ENCODE results near the gene MGA. TPM values are rescaled to one million over a fixed set of nuclear protein-coding genes. Genes with fewer than 3 reads are reported as not detected.

MGA gene
- total and polyA plus RNA-seq, 2 of the 8 experiments (the other 6 are each of a cell fraction or from before 2014, with no cell fraction given) = 7.6 to 53.2 TPM

GRCh38 chr15:41650806-41651205 is 9.4 kb upstream of the MGA start:
- Histone ChIP-seq H3K23me2 (ENCODE audit: low read depth, low read length) (no peaks in the 10 kb centered on the region), H4K5ac (ENCODE audit: insufficient read length, low read depth, low read length) (no peak overlapping the region), H4K91ac (replicated peaks; ENCODE audit: insufficient read length, low read length) (no peak overlapping the region), H2BK20ac (ENCODE audit: low read length) (no peak overlapping the region), H3K79me2 (ENCODE audit: control insufficient read depth in 1 of 2, insufficient read depth in 2 of 2, low read length in 2 of 2) (peaks cover 0 to 6% of the 10 kb centered on the region in 2 experiments; a peak in 1 of 4 replicates), H3K9me3 (ENCODE audit: insufficient read depth in 2 of 2, low read depth in 1 of 2, low read length in 1 of 2) (peaks cover 0 to 8% of the 10 kb centered on the region in 2 experiments; a peak in 2 of 4 replicates), H3K27ac (ENCODE audit: low read depth, low read length) (no peak overlapping the region), H2BK120ac (replicated peaks; ENCODE audit: low read depth, low read length) (no peak overlapping the region), H4K8ac (ENCODE audit: extremely low read depth, insufficient read depth, low read length) (no peak overlapping the region), H3K4me3 (ENCODE audit: extremely low read depth in 1 of 4, insufficient read depth in 2 of 4, low read depth in 3 of 4, low read length in 4 of 4) (no peak overlapping the region), H3K36me3 (ENCODE audit: control insufficient read depth in 2 of 4, insufficient read depth in 4 of 4, low read length in 3 of 4) (no peaks in the 10 kb centered on the region), H3K4me2 (ENCODE audit: insufficient read depth in 1 of 2, low read depth in 2 of 2, low read length in 2 of 2) (no peak overlapping the region), H3K14ac (ENCODE audit: insufficient read length) (no peak overlapping the region), H3K27me3 (replicated peaks in 1 of 4; ENCODE audit: control insufficient read depth in 3 of 4, extremely low read depth in 1 of 4, insufficient read depth in 3 of 4, low read length in 3 of 4) (no peaks in the 10 kb centered on the region), H3K4me1 (replicated peaks in 1 of 4; ENCODE audit: control insufficient read depth in 3 of 4, insufficient read depth in 4 of 4, low read length in 3 of 4) (no peaks in the 10 kb centered on the region), H2BK12ac (ENCODE audit: low read depth, low read length) (no peak overlapping the region), H3K18ac (ENCODE audit: extremely low read depth, low read length) (no peak overlapping the region), H2BK15ac (ENCODE audit: low read length) (no peak overlapping the region), H4K20me1 (replicated peaks in 1 of 2; ENCODE audit: control insufficient read depth in 1 of 2, insufficient read depth in 2 of 2, low read length in 2 of 2) (no peaks in the 10 kb centered on the region), H3K56ac (replicated peaks; ENCODE audit: insufficient read length, low read depth, low read length) (no peak overlapping the region), H3K4ac (replicated peaks; ENCODE audit: insufficient read length, low read depth, low read length) (no peak overlapping the region), H3K9ac (replicated peaks in 1 of 4; ENCODE audit: extremely low read depth in 1 of 4, low read depth in 3 of 4, low read length in 3 of 4) (no peak overlapping the region), H3K23ac (ENCODE audit: insufficient read length) (no peak overlapping the region), H3K79me1 (ENCODE audit: low read depth, low read length) (no peaks in the 10 kb centered on the region; the same call in 1 of the 2 replicates), H2BK5ac (ENCODE audit: low read depth, low read length) (no peak overlapping the region), H2AFZ (ENCODE audit: low read length) (no peak overlapping the region), H2AK5ac (ENCODE audit: low read depth, low read length) (no peak overlapping the region)
- 90% methylated on average over 1 of the region's 1 CpG; no CpG with 5 or more reads in 1 of the 2 experiments for WGBS, 2 experiments (ENCODE audit: extremely low coverage in 1 of 2, insufficient coverage in 1 of 2, insufficient read length in 1 of 2, insufficient replicate concordance in 2 of 2, low coverage in 1 of 2, low lambda C conversion rate in 2 of 2, missing lambda C conversion rate in 1 of 2)
- ChIA-PET CTCF (ENCODE audit: partially characterized antibody) (interaction anchor here (0.6 kb wide), 1 partner anchor 1864 kb away, joined by 3 read pairs; no protein-coding TSS in a partner anchor), POLR2A (ENCODE audit: partially characterized antibody) (no interaction called here)
- no peak for DNase-seq (ENCODE audit: low read depth in 1 of 2, low spot score in 2 of 2)
- no peak for FAIRE-seq
- TF ChIP-seq TBP (IDR thresholded peaks at IDR 0.05; ENCODE audit: low read depth, low read length) (no peak), POLR2AphosphoS5 (IDR thresholded peaks at IDR 0.05; ENCODE audit: low read depth, low read length) (no peak), MAX (IDR thresholded peaks at IDR 0.05) (no peak), EP300 (IDR thresholded peaks at IDR 0.05; ENCODE audit: borderline replicate concordance in 1 of 2, low read depth in 2 of 2, low read length in 2 of 2) (no peak), ATF2 (IDR thresholded peaks at IDR 0.05; ENCODE audit: low read length) (no peak), ATF3 (IDR thresholded peaks at IDR 0.05; ENCODE audit: insufficient read depth, low read depth, low read length) (no peak), TCF12 (IDR thresholded peaks at IDR 0.05; ENCODE audit: low read depth, low read length) (no peak), POLR2A (IDR thresholded peaks at IDR 0.05; ENCODE audit: control extremely low read depth in 1 of 2, low read depth in 2 of 2, low read length in 2 of 2) (no peak), SRF (IDR thresholded peaks at IDR 0.05; ENCODE audit: low read depth, low read length) (no peak), NANOG (IDR thresholded peaks at IDR 0.05; ENCODE audit: insufficient read depth, low read depth, low read length, poor library complexity, severe bottlenecking) (no peak), RAD21 (IDR thresholded peaks at IDR 0.05 in 1 of 2, conservative IDR thresholded peaks at IDR 0.05 in 1 of 2; ENCODE audit: low read depth in 2 of 2, low read length in 2 of 2) (no peak), SP2 (IDR thresholded peaks at IDR 0.05; ENCODE audit: low read length) (no peak)

Data from H1 (cell line).